HCEC 1CT (cell line): ENCODE data around the gene IGF1R.
"Not testable (repeated sequence)": the region's sequence is repeated elsewhere in the genome, so short reads cannot be mapped to it uniquely, and the experiment has no call there.

Source experiments
- DNase-seq: peaks from one replicate; pipeline ENCODE4 v3.0.0-alpha.2; 2017

Gene IGF1R

DNA sequence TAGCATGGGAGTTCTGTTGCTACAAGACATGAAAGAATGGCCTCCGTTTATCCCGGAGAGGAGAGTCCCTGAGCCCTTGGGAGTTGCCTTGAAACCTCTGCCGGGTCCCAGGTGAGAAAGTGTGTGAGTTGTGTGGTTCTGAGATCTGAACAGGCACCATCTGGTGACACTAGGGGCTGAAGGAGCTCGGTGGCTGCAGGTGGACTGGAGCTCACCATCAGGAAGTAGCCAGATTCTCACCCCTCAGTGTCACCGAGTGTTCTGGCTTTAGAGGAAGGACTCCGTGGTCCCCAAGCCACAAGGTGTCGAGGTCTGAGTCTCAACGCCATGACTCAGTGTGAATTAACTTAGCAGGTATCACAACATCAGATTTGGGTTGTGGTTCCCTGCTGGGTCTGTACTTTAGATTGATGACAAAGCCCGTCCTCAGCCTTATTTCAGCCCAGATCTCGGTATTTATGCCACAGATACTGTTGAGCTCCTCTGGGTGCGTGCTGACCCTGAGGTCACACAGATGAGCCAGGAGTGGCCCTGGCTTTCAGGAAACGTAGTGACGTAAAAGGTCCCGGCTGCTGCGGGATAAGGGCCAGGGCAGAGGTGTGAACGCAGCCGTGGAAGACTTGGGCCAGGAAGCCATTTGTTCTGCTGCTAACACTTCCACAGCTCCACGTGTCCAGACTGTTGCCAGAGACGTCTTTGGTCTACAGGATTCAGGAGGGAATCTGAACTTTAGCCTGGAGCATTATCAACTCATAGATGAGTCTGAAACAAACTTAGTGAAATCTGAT, 304.9 kb downstream of the IGF1R start:
- DNase-seq: no peak

DNA sequence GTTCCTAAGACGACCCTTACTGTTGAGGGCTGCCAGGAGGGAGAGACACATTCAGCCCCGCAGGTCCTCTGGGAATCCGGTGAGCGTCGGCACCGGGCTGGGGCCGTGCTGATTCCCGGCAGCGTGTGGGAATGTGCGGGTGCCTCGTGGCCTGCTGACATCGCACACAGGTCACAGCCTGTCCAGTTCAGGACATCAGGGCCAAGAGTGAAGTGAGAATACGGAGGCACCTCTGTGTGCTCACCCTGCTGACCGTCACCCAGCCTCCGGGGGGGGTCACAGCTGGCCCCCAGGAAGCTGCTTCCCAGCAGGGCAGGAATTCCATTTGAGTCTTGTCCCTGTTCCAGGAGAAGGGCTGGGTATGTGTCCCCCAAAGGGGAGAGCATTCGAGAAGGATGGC, 305.6 kb downstream of the IGF1R start:
- DNase-seq: no peak

DNA sequence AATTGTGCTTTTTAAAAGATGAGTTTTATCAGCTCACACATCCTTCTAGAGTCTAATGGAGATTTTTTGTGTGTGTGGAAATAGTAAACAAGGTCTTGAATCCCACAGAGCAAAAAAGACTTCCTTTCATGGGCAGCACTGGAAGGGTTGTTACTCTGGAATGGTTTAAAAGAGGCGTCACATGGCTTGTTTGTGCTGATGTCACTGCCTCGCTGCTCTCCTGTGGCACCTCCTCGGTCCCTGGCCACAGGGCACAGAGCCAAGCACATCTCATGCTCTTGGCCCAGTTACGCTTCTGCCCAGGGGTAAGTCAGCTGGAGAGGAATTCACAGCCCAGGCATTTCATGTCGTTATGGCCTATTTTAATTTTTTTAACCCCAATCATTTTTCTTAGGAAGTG, 306.1 kb downstream of the IGF1R start:
- DNase-seq: no peak

DNA sequence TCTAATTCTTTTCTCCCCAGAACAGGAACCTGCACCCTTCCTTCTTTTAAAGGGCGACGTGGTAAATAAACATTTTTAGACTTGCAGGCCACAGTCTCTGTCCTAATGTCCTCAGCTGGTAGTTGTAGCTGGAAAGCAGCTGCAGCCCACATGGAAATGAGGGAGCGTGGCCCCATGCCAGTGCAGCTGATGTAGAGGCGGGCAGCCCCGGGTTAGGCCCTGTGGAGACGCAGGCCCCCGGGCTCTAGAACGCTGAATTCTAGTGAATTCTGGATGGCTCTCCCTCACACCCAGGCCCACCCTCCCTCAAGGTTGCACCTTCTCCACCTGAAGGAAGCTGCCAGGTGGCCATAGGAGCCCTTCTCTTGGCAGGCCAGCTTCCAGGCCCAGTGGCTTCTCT, 307.0 kb downstream of the IGF1R start:
- no peak for DNase-seq

DNA sequence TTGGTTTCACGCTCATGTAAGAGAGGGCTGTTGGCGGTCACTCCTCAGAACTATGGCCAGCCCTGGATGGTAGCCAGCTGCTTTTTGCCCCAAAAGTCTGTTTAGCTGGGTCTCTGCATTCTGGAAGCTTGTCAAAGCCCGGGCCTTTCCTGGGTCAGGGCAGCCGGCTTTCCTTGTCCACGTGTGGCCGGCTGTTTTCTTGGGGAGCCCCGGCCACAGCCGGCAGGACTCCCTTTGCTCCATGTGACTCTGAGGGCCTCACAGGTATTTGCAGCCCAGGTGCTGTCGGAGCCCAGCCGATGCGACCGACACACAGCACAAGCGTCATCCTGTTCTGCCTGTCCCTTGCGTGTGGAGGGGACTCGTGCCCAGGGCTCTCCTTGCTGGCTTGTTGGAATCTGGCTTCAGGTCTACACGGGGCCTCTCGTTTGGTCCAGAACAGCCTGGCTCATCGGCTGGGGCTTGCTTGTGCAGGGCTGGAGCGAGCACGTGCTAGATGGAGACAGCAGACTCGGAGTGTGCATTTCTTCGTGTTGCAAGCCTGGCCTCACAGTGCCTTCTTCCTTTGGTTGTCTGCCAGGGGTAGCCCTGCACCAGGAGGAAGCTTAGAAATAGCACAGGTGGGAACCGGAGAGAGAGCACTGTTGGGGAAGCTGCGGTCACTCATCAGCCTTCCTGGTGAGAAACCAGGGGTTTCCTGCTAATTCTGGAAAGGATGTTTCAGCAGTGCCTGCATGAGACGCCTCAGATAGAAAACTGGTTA, 307.8 kb downstream of the IGF1R start:
- DNase-seq: no peak

DNA sequence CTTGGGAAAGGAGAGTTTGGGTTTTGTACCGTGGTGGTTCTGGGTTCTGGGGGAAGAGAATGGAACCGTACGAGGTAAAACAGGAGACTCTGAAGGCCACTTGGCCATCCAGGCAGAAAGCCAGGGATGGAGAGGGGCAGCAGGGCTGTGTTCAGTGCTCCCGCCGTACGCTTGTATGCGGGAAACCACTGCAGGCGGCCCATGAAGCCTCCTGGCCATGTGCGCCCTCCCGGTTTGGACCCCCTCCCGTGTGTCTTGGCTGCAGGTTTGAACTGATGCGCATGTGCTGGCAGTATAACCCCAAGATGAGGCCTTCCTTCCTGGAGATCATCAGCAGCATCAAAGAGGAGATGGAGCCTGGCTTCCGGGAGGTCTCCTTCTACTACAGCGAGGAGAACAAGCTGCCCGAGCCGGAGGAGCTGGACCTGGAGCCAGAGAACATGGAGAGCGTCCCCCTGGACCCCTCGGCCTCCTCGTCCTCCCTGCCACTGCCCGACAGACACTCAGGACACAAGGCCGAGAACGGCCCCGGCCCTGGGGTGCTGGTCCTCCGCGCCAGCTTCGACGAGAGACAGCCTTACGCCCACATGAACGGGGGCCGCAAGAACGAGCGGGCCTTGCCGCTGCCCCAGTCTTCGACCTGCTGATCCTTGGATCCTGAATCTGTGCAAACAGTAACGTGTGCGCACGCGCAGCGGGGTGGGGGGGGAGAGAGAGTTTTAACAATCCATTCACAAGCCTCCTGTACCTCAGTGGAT, 308.6 kb downstream of the IGF1R start:
- DNase-seq: no peak

DNA sequence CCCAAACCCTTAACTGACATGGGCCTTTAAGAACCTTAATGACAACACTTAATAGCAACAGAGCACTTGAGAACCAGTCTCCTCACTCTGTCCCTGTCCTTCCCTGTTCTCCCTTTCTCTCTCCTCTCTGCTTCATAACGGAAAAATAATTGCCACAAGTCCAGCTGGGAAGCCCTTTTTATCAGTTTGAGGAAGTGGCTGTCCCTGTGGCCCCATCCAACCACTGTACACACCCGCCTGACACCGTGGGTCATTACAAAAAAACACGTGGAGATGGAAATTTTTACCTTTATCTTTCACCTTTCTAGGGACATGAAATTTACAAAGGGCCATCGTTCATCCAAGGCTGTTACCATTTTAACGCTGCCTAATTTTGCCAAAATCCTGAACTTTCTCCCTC, 309.3 kb downstream of the IGF1R start:
- no peak for DNase-seq

DNA sequence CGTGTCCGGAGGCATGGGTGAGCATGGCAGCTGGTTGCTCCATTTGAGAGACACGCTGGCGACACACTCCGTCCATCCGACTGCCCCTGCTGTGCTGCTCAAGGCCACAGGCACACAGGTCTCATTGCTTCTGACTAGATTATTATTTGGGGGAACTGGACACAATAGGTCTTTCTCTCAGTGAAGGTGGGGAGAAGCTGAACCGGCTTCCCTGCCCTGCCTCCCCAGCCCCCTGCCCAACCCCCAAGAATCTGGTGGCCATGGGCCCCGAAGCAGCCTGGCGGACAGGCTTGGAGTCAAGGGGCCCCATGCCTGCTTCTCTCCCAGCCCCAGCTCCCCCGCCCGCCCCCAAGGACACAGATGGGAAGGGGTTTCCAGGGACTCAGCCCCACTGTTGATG, 309.7 kb downstream of the IGF1R start:
- no peak for DNase-seq

DNA sequence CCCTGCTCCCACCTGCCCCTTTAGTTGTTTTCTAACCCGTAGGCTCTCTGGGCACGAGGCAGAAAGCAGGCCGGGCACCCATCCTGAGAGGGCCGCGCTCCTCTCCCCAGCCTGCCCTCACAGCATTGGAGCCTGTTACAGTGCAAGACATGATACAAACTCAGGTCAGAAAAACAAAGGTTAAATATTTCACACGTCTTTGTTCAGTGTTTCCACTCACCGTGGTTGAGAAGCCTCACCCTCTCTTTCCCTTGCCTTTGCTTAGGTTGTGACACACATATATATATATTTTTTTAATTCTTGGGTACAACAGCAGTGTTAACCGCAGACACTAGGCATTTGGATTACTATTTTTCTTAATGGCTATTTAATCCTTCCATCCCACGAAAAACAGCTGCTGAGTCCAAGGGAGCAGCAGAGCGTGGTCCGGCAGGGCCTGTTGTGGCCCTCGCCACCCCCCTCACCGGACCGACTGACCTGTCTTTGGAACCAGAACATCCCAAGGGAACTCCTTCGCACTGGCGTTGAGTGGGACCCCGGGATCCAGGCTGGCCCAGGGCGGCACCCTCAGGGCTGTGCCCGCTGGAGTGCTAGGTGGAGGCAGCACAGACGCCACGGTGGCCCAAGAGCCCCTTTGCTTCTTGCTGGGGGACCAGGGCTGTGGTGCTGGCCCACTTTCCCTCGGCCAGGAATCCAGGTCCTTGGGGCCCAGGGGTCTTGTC, 310.7 kb downstream of the IGF1R start:
- no peak for DNase-seq

DNA sequence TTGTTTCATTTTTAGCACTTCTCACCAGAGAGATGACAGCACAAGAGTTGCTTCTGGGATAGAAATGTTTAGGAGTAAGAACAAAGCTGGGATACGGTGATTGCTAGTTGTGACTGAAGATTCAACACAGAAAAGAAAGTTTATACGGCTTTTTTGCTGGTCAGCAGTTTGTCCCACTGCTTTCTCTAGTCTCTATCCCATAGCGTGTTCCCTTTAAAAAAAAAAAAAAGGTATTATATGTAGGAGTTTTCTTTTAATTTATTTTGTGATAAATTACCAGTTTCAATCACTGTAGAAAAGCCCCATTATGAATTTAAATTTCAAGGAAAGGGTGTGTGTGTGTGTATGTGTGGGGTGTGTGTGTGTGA, 311.3 kb downstream of the IGF1R start:
- DNase-seq: no peak

DNA sequence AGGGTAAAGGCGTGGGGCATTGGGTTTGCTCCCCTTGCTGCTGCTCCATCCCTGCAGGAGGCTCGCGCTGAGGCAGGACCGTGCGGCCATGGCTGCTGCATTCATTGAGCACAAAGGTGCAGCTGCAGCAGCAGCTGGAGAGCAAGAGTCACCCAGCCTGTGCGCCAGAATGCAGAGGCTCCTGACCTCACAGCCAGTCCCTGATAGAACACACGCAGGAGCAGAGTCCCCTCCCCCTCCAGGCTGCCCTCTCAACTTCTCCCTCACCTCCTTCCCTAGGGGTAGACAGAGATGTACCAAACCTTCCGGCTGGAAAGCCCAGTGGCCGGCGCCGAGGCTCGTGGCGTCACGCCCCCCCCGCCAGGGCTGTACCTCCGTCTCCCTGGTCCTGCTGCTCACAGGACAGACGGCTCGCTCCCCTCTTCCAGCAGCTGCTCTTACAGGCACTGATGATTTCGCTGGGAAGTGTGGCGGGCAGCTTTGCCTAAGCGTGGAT, 312.3 kb downstream of the IGF1R start:
- DNase-seq: no peak

DNA sequence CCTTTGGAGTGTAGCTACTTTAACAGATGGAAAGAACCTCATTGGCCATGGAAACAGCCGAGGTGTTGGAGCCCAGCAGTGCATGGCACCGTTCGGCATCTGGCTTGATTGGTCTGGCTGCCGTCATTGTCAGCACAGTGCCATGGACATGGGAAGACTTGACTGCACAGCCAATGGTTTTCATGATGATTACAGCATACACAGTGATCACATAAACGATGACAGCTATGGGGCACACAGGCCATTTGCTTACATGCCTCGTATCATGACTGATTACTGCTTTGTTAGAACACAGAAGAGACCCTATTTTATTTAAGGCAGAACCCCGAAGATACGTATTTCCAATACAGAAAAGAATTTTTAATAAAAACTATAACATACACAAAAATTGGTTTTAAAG, 315.1 kb downstream of the IGF1R start:
- no peak for DNase-seq

DNA sequence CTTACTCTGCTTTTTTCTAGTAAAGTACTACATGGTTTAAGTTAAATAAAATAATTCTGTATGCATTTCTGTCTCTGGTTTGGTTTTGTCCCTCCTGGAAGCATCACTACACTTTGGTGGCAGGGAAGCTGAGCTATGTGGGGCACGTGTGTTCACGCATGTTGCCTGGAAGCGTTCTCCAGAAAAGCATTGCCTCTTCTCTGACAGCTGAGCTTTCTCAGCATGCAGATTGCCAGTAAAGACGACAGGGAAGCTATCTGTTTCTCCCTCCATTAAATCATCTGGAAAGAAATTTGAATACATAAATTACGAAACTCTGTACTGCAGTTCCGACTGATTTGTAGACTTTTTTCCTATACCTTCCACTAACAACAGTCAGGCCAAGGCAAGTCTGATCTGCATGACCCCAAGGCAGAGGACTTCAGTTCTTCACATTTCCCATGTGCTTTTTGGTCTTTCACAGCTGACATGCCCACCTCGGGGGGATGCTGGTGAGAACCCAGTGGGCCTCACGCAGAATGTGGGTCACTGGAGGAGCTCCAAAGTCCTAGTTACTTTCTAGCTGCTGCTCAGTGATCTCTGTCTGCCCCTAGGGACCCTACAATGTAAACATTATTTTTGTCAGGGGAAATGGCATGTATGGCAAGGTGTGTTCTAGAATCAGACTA, 316.3 kb downstream of the IGF1R start:
- no peak for DNase-seq

DNA sequence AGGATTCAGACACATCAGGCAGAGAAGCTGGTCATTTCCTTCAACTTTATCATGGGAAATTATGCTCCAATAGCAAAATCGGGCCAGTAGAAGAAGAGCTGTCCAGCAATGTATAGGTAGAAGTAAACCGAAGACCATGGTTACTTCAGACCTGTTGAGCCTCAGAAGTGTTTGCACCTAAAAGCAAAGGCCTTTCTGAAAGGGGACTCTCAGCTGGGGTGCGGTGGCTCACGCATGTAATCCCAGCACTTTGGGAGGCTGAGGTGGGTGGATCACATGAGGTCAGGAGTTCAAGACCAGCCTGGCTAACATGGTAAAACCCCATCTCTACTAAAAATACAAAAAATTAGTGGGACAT, 316.8 kb downstream of the IGF1R start:
- DNase-seq: not testable (repeated sequence)

DNA sequence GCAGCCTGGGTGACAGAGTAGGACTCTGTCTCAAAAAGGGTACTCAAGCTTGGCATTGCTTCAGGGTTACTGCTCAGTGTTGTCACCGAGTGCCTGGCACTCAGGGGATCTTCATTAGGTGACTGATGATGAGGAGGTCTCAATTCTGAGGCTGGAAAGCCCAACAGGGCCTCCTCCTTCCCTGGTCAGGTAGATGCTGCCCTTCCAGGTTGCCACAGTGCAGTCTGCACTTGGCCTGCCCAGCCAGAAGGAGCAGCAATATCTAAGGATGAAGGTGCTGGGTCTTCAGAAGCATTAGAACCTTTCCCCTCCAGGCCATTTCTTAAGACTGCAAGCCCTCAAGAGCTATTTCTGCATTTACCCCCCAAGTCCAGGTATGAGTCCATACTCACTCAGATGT, 317.3 kb downstream of the IGF1R start:
- DNase-seq: no peak

DNA sequence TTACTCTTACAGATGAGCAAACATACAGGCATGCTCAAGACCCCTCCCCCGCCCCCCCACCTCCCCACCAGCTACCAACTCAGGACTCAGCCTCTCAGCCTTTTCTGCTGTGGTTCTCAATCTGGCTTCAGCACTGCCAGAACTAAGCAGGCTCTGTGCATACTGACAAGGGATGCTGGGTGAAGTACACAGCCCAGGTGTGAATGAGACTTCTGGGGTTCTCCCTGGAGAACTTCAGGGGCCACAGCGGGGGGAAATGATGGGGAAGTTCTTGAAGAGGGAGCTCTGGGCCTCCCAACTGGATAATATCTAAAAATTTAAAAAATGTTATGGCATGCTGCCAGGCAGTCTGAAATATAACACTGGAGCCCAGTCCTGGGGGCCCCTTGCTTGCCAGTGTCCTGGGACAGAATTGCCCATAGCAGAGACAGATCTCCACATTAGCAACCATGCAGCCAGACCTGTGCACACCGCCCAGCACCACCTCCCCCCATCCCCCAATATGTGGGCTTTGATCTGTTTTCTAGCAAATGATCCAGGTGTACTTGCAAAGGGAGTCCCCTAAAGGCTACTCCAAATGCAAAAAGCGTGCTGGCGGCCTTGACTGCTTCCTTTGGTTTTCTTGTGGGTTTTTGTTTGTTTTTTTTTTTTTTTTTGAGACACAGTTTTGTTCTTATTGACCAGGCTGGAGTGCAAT, 317.9 kb downstream of the IGF1R start:
- no peak for DNase-seq

DNA sequence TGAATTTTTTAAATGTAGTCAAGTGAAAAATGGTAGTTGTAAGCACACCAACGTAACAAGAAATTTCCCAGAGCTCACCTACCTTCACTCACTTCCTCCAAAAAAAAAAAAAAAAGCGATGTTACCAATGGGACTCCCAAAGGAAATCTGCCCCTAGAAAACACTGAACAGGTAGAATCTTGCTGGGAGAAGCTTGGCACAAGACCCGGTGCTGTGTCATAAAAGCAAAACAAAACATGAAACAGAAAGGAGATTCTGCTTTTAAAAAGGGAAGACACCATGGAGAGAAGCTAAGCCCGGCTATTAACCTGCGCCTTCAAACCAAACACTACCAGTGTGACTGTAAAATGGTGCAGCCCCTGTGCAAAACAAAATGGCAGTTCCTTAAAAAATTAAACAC, 318.8 kb downstream of the IGF1R start:
- no peak for DNase-seq

DNA sequence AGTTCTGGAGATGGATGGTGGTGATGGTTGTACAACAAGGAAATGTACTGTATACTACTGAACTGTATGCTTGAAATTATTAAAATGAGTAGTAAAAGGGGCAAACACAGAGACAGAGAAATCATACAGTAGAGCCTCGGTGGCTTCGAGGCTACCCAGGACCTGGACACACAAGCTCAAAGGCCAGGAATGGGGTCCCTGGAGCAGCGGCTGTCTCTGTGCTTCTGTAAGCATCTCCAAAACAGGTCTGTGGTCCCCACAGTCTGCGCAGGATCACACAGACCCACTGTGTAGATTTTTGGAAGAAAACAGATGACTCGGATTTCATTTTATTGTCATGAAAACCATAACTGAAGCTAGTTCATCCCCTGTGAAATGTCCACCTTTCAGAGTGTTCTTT, 319.6 kb downstream of the IGF1R start:
- no peak for DNase-seq

DNA sequence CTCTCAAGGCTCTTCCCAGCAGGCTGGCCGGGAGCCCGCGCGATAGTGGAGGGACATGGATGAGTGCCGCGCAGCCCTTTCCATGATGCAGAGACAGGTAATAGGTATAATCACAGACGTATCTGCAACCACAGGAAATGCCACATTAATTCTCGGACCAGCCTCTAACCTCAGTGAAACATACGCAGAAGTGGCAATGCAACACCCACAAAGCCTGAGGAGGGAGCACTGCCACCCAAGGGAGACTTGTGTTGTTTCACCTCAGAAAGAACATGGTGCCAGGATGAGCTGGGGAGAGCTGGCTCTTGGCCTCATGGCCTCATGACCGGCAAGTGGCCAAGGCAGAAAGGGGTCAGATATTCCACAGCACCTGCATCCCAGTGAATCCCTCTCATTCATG, 320.2 kb downstream of the IGF1R start:
- no peak for DNase-seq

DNA sequence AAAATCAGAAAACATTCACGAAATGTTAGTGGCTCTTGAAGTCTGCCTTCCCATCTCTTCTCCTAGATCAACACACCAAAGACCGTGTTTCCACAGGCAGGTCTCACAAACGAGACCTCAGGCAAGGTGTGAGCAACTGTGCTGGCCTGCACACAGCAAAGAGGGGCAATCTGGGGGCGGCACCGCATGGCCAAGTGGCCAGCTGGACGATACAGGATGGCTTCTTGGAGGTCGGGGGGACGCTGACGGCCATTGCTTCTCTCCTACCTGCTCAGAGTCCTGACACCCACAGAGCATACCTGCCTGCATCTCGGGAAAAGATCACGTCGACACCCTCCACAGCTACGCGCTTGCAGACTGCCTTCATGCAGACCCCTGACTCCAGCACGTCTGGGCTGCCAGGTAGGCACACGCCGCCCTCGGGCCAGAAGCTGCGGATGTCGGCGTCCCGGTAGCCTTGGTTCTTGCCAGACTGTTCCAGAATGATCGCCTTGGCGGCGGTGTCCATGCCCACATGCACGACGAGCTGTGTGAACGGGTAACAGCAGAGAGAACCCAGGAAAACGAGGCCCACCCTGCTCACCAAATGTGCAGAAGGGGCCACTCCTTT, 320.9 kb downstream of the IGF1R start:
- no peak for DNase-seq

DNA sequence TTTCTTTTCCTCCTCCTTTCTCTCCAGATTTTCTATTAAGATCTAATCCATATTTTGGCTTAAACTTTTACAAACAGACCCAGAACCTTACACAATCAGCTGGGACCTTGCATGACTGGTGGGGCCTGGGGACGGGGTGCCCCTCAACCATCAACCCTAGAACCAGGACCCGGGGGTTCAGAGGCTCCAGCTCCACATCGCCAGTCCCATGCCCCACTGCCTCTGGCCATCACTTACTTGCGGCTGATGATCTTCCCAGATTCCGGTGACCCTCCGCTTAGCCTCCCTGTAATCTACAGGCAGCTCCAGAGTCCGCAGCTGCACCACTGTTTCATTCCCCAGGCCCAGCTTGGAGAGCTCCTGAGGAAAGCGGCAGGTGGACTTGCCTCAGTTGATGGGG, 322.5 kb downstream of the IGF1R start:
- DNase-seq: no peak

DNA sequence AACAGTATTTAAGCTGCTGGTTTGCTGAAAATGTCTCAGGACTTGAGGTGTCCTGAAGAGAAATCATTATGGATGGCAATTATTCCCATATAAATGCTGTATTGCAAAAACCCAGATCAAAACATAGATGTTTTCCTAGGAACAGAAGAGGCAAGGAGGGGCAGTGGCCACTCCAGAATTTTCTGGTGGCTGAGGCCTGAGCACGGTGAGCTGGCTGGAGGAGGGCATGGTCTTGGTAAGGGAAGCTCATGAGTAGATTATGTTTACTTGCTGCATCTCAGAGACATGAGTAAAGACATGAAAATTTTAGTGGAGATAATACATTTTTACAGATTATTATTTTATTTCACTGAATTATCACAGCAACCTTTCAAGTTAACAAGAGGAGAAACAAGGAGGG, 328.2 kb downstream of the IGF1R start:
- DNase-seq: no peak
